ENCODE data around the gene HNRNPM.

- TF ChIP-seq CTCF (IDR thresholded peaks at IDR 0.05 in 4 of 5, conservative IDR thresholded peaks at IDR 0.05 in 1 of 5) (peak; percentile 77 to 93 (median 91)), POLR2A (IDR thresholded peaks at IDR 0.05) (peak; percentile 31 to 48)
Observed at GRCh38 chr19:8505680-8506401, 61.1 kb downstream of the HNRNPM start.
